ENCODE results near the gene COASY.

Gene COASY

DNA sequence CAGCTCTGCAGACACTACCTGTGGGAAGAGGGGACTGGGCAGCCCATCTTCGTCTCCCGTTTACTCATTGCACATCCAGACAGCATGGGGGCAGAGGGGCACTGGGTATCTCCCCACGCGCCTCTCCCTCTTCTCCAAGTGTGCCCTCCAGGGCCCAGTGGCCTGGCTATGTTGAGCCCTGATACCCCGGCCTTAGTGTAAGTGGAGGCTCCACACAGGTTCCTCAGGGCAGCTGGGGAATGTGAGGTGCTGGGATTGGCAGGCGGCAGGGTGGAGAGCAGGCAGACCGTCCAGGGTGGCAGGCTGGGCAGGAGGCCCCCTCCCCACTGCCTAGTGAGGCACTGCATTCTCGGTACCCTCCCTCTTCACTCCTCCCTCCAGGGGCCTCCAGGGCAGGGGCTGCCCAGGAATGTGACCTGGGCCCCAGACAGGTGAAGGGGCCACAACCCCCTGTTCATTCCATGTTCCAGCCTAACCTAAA lies 39.1 kb upstream of the COASY start:
- H3K9ac ChIP-seq (ENCODE audit: low read length), result no peak overlapping the region
- no peaks in the 10 kb centered on the region for H3K9me2 ChIP-seq (replicated peaks; ENCODE audit: insufficient read depth, low read length)
- H3K4me3 ChIP-seq (ENCODE audit: insufficient read depth, low read length, poor library complexity, severe bottlenecking), result no peak overlapping the region
- no peaks in the 10 kb centered on the region for H4K20me1 ChIP-seq (ENCODE audit: low read depth, low read length)
- H3K27me3 ChIP-seq (ENCODE audit: low read length), result no peaks in the 10 kb centered on the region
- H2AFZ ChIP-seq (ENCODE audit: low read depth, low read length, severe bottlenecking), result no peak overlapping the region
- H3F3A ChIP-seq (ENCODE audit: insufficient read depth), result no peaks in the 10 kb centered on the region
- no peaks in the 10 kb centered on the region for H3K9me3 ChIP-seq (ENCODE audit: insufficient read depth, low read length)
- H3K79me2 ChIP-seq (ENCODE audit: insufficient read depth, low read length), result no peaks in the 10 kb centered on the region
- H3K4me2 ChIP-seq (ENCODE audit: low read depth, low read length, poor library complexity, severe bottlenecking), result no peak overlapping the region
- H3K36me3 ChIP-seq (ENCODE audit: low read length), result no peaks in the 10 kb centered on the region
- no peak for TF ChIP-seq EZH2phosphoT487 (conservative IDR thresholded peaks at IDR 0.05; ENCODE audit: low read length)
- TF ChIP-seq, protein P1, sequence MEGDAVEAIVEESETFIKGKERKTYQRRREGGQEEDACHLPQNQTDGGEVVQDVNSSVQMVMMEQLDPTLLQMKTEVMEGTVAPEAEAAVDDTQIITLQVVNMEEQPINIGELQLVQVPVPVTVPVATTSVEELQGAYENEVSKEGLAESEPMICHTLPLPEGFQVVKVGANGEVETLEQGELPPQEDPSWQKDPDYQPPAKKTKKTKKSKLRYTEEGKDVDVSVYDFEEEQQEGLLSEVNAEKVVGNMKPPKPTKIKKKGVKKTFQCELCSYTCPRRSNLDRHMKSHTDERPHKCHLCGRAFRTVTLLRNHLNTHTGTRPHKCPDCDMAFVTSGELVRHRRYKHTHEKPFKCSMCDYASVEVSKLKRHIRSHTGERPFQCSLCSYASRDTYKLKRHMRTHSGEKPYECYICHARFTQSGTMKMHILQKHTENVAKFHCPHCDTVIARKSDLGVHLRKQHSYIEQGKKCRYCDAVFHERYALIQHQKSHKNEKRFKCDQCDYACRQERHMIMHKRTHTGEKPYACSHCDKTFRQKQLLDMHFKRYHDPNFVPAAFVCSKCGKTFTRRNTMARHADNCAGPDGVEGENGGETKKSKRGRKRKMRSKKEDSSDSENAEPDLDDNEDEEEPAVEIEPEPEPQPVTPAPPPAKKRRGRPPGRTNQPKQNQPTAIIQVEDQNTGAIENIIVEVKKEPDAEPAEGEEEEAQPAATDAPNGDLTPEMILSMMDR (IDR thresholded peaks at IDR 0.05; ENCODE audit: insufficient read depth, low read length, poor library complexity, severe bottlenecking), result no peak
- no peak overlapping the region for H3K27ac ChIP-seq (ENCODE audit: low read depth, low read length)

DNA sequence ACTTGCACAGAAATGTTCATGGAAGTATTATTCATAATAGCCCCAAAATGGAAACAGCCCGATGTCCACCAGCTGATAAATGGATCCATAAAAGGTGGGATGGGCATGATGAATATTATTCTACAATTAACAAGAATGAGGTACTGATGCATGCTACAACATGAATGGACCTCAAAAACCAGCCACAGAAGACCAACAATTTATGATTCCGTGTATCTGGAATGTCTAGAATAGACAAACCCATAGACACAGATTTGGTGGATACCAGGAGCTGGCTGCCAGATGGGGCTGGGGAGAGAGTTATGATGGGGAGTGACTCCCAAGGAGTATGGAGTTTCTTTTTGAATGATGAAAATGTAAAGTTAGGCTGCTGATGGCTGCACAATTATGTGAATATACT lies 36.7 kb upstream of the COASY start:
- no peaks in the 10 kb centered on the region for H3K79me2 ChIP-seq (ENCODE audit: insufficient read depth, low read length)
- H3K9me2 ChIP-seq (replicated peaks; ENCODE audit: insufficient read depth, low read length), result no peaks in the 10 kb centered on the region
- no peaks in the 10 kb centered on the region for H3K36me3 ChIP-seq (ENCODE audit: low read length)
- H2AFZ ChIP-seq (ENCODE audit: low read depth, low read length, severe bottlenecking), result no peak overlapping the region
- no peak overlapping the region for H3K4me3 ChIP-seq (ENCODE audit: insufficient read depth, low read length, poor library complexity, severe bottlenecking)
- no peak overlapping the region for H3K27ac ChIP-seq (ENCODE audit: low read depth, low read length)
- peaks cover 3% of the 10 kb centered on the region; the same call in 1 of the 2 replicates for H3F3A ChIP-seq (ENCODE audit: insufficient read depth)
- no peak overlapping the region for H3K9ac ChIP-seq (ENCODE audit: low read length)
- TF ChIP-seq EZH2phosphoT487 (conservative IDR thresholded peaks at IDR 0.05; ENCODE audit: low read length), result no peak
- TF ChIP-seq, protein P1 (IDR thresholded peaks at IDR 0.05; ENCODE audit: insufficient read depth, low read length, poor library complexity, severe bottlenecking), result no peak
- H4K20me1 ChIP-seq (ENCODE audit: low read depth, low read length), result no peaks in the 10 kb centered on the region
- no peaks in the 10 kb centered on the region for H3K27me3 ChIP-seq (ENCODE audit: low read length)
- H3K4me2 ChIP-seq (ENCODE audit: low read depth, low read length, poor library complexity, severe bottlenecking), result no peak overlapping the region
- H3K9me3 ChIP-seq (ENCODE audit: insufficient read depth, low read length), result no peaks in the 10 kb centered on the region

GRCh38 chr17:42526031-42526444 lies 35.9 kb upstream of the COASY start:
- peaks cover 11% of the 10 kb centered on the region for H3F3A ChIP-seq (ENCODE audit: insufficient read depth)
- H3K9ac ChIP-seq (ENCODE audit: low read length), result no peak overlapping the region
- no peak overlapping the region for H3K4me2 ChIP-seq (ENCODE audit: low read depth, low read length, poor library complexity, severe bottlenecking)
- H3K9me3 ChIP-seq (ENCODE audit: insufficient read depth, low read length), result no peaks in the 10 kb centered on the region
- no peak overlapping the region for H3K4me3 ChIP-seq (ENCODE audit: insufficient read depth, low read length, poor library complexity, severe bottlenecking)
- no peaks in the 10 kb centered on the region for H3K36me3 ChIP-seq (ENCODE audit: low read length)
- no peaks in the 10 kb centered on the region for H3K9me2 ChIP-seq (replicated peaks; ENCODE audit: insufficient read depth, low read length)
- H2AFZ ChIP-seq (ENCODE audit: low read depth, low read length, severe bottlenecking), result no peak overlapping the region
- no peaks in the 10 kb centered on the region for H3K79me2 ChIP-seq (ENCODE audit: insufficient read depth, low read length)
- H3K27me3 ChIP-seq (ENCODE audit: low read length), result no peaks in the 10 kb centered on the region
- H4K20me1 ChIP-seq (ENCODE audit: low read depth, low read length), result no peaks in the 10 kb centered on the region
- no peak for TF ChIP-seq EZH2phosphoT487 (conservative IDR thresholded peaks at IDR 0.05; ENCODE audit: low read length)
- TF ChIP-seq, protein P1 (IDR thresholded peaks at IDR 0.05; ENCODE audit: insufficient read depth, low read length, poor library complexity, severe bottlenecking), result no peak
- no peak overlapping the region for H3K27ac ChIP-seq (ENCODE audit: low read depth, low read length)
